Colonic mucosa (tissue), 4 donors: ENCODE data around the gene LHFPL6. TPM values are rescaled to one million over a fixed set of nuclear protein-coding genes. Genes with fewer than 3 reads are reported as not detected.

Experiments
- DNase-seq: peaks from one replicate; pipeline ENCODE4 v3.0.0-alpha.2; 2020
- H3K27ac ChIP-seq: fragments of 200-600 bp; one replicate; pipeline ENCODE4 v1.8.0; 2021
- H3K27me3 ChIP-seq: fragments of 200-600 bp; one replicate; pipeline ENCODE4 v1.8.0; 2021
- H3K36me3 ChIP-seq: fragments of 200-600 bp; one replicate; pipeline ENCODE4 v1.8.0; 2021
- H3K4me1 ChIP-seq: fragments of 200-600 bp; one replicate; pipeline ENCODE4 v1.8.0; 2021; ENCODE audit warnings: mild to moderate bottlenecking
- H3K4me3 ChIP-seq: fragments of 200-600 bp; one replicate; pipeline ENCODE4 v1.8.0; 2021
- H3K9ac ChIP-seq, 2 donors: one replicate each; pipeline ENCODE4 v1.7.0; 2013; ENCODE audit warnings: control low read depth in 2 of 2, low read depth in 2 of 2, low read length in 2 of 2
- H3K9me3 ChIP-seq: fragments of 200-600 bp; one replicate; pipeline ENCODE4 v1.8.0; 2021
- intact Hi-C: fragments of 100-400 bp; cut with DNase I; formaldehyde crosslinking; loops from one replicate; pipeline ENCODE4 v1.14.1; 2022
- total RNA-seq, 2 donors: library from RNA; stranded (reverse); fragmentation: NEBNext Ultra II Directional in 1 of 2; extraction: Animal tissue kit (Norgen Biotek cat#: 25700) in 1 of 2; gene quantifications; one replicate each; pipeline ENCODE4 v1.2.1, GENCODE V29; 2021
- TF ChIP-seq, protein P1 (sequence below): fragments of 200-600 bp; IDR thresholded peaks from one replicate; pipeline ENCODE4 v1.8.0; 2022; ENCODE audit warnings: antibody characterized with exemption, mild to moderate bottlenecking
- donor health status: healthy.
- donor health status: DM: no; HTN: no; CAD: no.
- donor health status: DM: no; HTN: no; CAD: no.

The LHFPL6 gene
- total RNA-seq, 2 donors from 2014 or later, result 4.3 to 10.1 TPM

DNA sequence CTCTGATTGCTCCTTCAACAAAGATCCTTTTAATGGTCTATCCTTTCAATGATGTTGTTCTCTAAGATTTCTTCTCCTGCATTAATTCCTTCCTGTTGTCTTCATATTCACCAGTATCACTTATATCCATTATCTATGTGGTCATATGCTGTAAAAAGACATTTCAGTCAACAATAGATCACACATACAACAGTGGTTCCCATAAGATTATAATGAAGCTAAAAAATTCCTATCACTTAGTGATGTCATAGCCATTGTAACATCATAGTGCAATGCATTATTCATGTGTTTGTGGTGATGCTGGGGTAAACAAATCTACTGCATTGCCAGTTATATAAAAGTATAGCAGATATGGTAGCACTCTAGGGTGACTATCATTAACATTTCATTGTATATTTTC lies 266.1 kb downstream of the LHFPL6 start:
- Histone ChIP-seq H3K9me3 (no peaks in the 10 kb centered on the region), H3K36me3 (no peaks in the 10 kb centered on the region), H3K4me1 (no peaks in the 10 kb centered on the region), H3K27me3 (no peaks in the 10 kb centered on the region), H3K4me3 (no peak overlapping the region), H3K9ac (no peak overlapping the region), H3K27ac (no peak overlapping the region)
- intact Hi-C loops, result no loop called here
- DNase-seq, result no peak
- TF ChIP-seq, protein P1, sequence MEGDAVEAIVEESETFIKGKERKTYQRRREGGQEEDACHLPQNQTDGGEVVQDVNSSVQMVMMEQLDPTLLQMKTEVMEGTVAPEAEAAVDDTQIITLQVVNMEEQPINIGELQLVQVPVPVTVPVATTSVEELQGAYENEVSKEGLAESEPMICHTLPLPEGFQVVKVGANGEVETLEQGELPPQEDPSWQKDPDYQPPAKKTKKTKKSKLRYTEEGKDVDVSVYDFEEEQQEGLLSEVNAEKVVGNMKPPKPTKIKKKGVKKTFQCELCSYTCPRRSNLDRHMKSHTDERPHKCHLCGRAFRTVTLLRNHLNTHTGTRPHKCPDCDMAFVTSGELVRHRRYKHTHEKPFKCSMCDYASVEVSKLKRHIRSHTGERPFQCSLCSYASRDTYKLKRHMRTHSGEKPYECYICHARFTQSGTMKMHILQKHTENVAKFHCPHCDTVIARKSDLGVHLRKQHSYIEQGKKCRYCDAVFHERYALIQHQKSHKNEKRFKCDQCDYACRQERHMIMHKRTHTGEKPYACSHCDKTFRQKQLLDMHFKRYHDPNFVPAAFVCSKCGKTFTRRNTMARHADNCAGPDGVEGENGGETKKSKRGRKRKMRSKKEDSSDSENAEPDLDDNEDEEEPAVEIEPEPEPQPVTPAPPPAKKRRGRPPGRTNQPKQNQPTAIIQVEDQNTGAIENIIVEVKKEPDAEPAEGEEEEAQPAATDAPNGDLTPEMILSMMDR, result no peak

DNA sequence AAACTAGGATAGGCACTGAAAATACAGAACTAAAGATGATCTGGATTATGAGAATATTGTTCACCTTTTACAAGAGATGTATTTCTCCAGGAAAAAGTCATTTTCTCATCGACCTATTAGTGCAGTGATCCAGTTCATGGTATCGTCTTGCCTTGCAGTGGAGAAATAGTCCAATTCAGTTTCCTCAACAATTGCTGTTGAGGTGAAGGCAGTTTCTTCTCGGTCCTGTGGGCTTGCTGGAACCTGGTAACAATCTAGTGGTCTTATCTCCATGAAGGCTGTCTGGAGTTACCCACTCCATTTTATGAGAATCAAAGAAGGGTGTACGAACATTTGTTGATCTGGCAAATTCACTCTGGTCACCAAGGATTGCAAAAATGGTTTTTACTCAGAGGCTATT lies 266.8 kb downstream of the LHFPL6 start:
- no peak for DNase-seq
- Histone ChIP-seq H3K27me3 (no peaks in the 10 kb centered on the region), H3K9ac (no peak overlapping the region), H3K9me3 (no peaks in the 10 kb centered on the region), H3K4me1 (no peaks in the 10 kb centered on the region), H3K36me3 (no peaks in the 10 kb centered on the region), H3K4me3 (no peak overlapping the region), H3K27ac (no peak overlapping the region)
- TF ChIP-seq, protein P1, result no peak
- intact Hi-C loops, result no loop called here

DNA sequence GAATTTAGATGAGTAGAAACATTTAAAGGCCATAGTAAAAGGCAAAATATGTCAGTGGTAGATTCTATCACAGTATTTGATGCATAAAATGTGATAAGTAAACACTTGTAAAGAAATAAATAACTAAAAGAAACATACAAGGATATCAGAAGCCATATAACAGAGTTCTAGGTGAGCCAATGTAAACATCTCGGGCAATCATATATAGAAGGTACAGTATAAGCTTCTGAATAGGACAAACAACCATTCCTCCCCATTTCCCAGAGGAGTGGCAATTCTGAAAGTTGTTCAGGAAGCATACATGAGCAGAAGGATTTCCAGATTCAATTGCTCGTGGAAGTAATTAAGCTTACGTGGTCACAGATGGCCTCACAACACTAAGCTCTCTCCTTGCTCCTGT lies 267.3 kb downstream of the LHFPL6 start:
- no peak for DNase-seq
- H3K9me3 ChIP-seq, result no peaks in the 10 kb centered on the region
- no peaks in the 10 kb centered on the region for H3K4me1 ChIP-seq
- intact Hi-C loops, result no loop called here
- no peaks in the 10 kb centered on the region for H3K27me3 ChIP-seq
- H3K4me3 ChIP-seq, result no peak overlapping the region
- H3K9ac ChIP-seq, result no peak overlapping the region
- H3K36me3 ChIP-seq, result no peaks in the 10 kb centered on the region
- no peak overlapping the region for H3K27ac ChIP-seq
- TF ChIP-seq, protein P1, result no peak

DNA sequence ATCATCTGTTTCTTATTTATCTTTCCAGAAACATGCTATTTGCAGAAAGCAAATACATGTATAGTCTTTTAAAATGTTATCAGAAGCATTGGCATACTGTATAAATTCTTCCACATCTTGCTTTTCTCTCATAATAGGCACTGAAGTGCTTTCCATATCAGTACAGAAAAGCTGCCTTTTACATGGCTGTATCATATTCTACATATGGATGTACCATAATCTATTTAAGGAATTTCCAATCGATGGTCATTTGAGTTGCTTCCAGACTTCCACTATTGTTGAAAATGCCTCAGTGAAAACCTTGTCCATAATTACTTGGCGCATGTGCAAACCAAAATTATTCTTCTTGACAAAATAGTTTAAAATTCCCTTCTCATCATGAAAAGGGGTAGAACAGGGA lies 272.5 kb downstream of the LHFPL6 start:
- no peak overlapping the region for H3K4me3 ChIP-seq
- intact Hi-C loops, result no loop called here
- H3K36me3 ChIP-seq, result no peaks in the 10 kb centered on the region
- no peak for DNase-seq
- no peaks in the 10 kb centered on the region for H3K4me1 ChIP-seq
- H3K27ac ChIP-seq, result no peak overlapping the region
- H3K9ac ChIP-seq, result no peak overlapping the region
- H3K9me3 ChIP-seq, result no peaks in the 10 kb centered on the region
- TF ChIP-seq, protein P1, result no peak
- no peaks in the 10 kb centered on the region for H3K27me3 ChIP-seq

DNA sequence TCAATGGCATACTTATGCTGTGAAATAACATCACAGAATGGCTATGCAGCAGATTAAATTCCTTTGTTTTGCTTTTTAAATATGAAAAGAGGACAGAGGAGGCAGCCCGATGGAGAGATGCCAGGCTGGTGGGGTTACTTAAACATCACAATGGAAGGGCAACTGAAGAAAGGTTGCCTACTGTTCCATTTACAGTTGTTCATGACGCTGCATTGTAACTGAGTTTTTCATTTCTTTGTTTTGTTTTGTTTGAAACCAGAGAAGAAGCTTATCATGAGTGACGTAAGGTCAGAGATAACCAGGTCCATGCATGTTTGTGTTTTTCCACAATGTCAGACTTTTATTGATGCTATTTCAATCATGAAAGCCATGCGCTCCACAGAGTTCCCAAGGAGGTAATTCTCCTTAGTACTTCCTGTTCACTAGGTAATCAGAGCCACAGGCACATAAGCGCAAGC lies 273.8 kb downstream of the LHFPL6 start:
- H3K4me1 ChIP-seq, result no peaks in the 10 kb centered on the region
- H3K27me3 ChIP-seq, result no peaks in the 10 kb centered on the region
- TF ChIP-seq, protein P1, result no peak
- intact Hi-C loops, result no loop called here
- no peaks in the 10 kb centered on the region for H3K36me3 ChIP-seq
- DNase-seq, result no peak
- no peak overlapping the region for H3K27ac ChIP-seq
- H3K4me3 ChIP-seq, result no peak overlapping the region
- H3K9ac ChIP-seq, result no peak overlapping the region
- no peaks in the 10 kb centered on the region for H3K9me3 ChIP-seq

DNA sequence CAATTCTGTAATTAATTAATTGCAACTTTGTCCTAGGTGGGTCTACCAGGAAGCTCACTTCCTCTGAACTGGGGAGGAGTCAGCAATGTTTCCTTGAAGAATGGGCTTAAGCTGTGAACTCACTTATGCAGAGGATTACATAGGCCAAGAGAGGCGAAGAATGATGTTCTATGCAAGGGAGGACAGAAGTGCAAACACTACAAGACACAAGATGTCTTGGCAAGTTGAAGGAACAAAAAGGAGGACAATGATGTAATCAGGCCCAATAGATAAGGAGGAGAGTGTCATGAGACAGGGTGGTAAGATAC lies 275.9 kb downstream of the LHFPL6 start:
- DNase-seq, result no peak
- Histone ChIP-seq H3K27ac (no peak overlapping the region), H3K36me3 (no peaks in the 10 kb centered on the region), H3K9me3 (no peaks in the 10 kb centered on the region), H3K4me1 (no peaks in the 10 kb centered on the region), H3K27me3 (no peaks in the 10 kb centered on the region), H3K4me3 (no peak overlapping the region), H3K9ac (no peak overlapping the region)
- intact Hi-C loops, result no loop called here
- TF ChIP-seq, protein P1, result no peak
